GM12875 (cell line): Measurements from ENCODE around the gene BCDIN3D.

Experiments
- H3K4me3 ChIP-seq: one replicate; pipeline ENCODE4 v1.5.1; 2011; ENCODE audit warnings: low read depth, low read length, control low read depth
- CTCF ChIP-seq: IDR thresholded peaks from 2 replicates; pipeline ENCODE4 v1.5.1; 2011; ENCODE audit warnings: low read depth, mild to moderate bottlenecking, control low read depth, inconsistent platforms, low read length, moderate library complexity, borderline replicate concordance; ENCODE audit not compliant: insufficient read depth

BCDIN3D gene

GRCh38 chr12:49813131-49813530 is 29.8 kb downstream of the BCDIN3D start:
- H3K4me3 ChIP-seq, result no peak overlapping the region
- no peak for TF ChIP-seq CTCF

GRCh38 chr12:49811961-49812401 is 30.9 kb downstream of the BCDIN3D start:
- no peak for TF ChIP-seq CTCF
- H3K4me3 ChIP-seq, result no peak overlapping the region

GRCh38 chr12:49811136-49811535 is 31.8 kb downstream of the BCDIN3D start:
- no peak for TF ChIP-seq CTCF
- no peak overlapping the region for H3K4me3 ChIP-seq

GRCh38 chr12:49809906-49810389 is 33.0 kb downstream of the BCDIN3D start:
- no peak for TF ChIP-seq CTCF

GRCh38 chr12:49809381-49809905 is 33.5 kb downstream of the BCDIN3D start:
- TF ChIP-seq CTCF, result no peak

More at GRCh38 chr12:49809906-49810389, 33.0 kb downstream of the BCDIN3D start:
- H3K4me3 ChIP-seq, result no peak overlapping the region

GRCh38 chr12:49808686-49809380 is 34.1 kb downstream of the BCDIN3D start:
- no peak overlapping the region for H3K4me3 ChIP-seq
- no peak for TF ChIP-seq CTCF

More at GRCh38 chr12:49809381-49809905, 33.5 kb downstream of the BCDIN3D start:
- no peak overlapping the region for H3K4me3 ChIP-seq

GRCh38 chr12:49807991-49808580 is 34.8 kb downstream of the BCDIN3D start:
- TF ChIP-seq CTCF, result no peak
- H3K4me3 ChIP-seq, result no peak overlapping the region
